ENCODE results near the gene SNX20. TPM values are rescaled to one million over a fixed set of nuclear protein-coding genes. Genes with fewer than 3 reads are reported as not detected.

Gene SNX20
- total RNA-seq, 1 donor from 2014 or later = not detected

GRCh38 chr16:50704245-50704644 lies 23.1 kb upstream of the SNX20 start:
- Histone ChIP-seq H3K27me3 (ENCODE audit: insufficient read depth, low read length) (no peaks in the 10 kb centered on the region), H2AFZ (ENCODE audit: low read depth, low read length) (no peak overlapping the region), H4K20me1 (ENCODE audit: insufficient read depth, low read length) (no peaks in the 10 kb centered on the region), H3K9ac (ENCODE audit: low read length) (no peak overlapping the region), H3K4me3 (ENCODE audit: insufficient read depth, low read depth, low read length) (no peak overlapping the region), H3K36me3 (ENCODE audit: insufficient read depth, low read length) (no peaks in the 10 kb centered on the region), H3K9me3 (ENCODE audit: insufficient read depth, low read depth, low read length) (peaks cover 7% of the 10 kb centered on the region), H3K4me1 (ENCODE audit: insufficient read depth, low read length) (no peaks in the 10 kb centered on the region), H3K79me2 (ENCODE audit: insufficient read depth, low read length) (no peaks in the 10 kb centered on the region), H3K27ac (ENCODE audit: low read depth, low read length) (no peak overlapping the region), H3K4me2 (ENCODE audit: low read length) (no peak overlapping the region)
- Mint-ChIP-seq H3K4me3 (ENCODE audit: unreplicated experiment) (no peak overlapping the region), H3K9me3 (ENCODE audit: unreplicated experiment) (peaks cover 21% of the 10 kb centered on the region), H3K4me1 (ENCODE audit: low read depth, unreplicated experiment) (peaks cover 6% of the 10 kb centered on the region), H3K27ac (ENCODE audit: unreplicated experiment) (no peak overlapping the region), H3K36me3 (ENCODE audit: low read depth, unreplicated experiment) (no peaks in the 10 kb centered on the region), H3K27me3 (ENCODE audit: low read depth, unreplicated experiment) (peaks cover 22% of the 10 kb centered on the region)
- TF ChIP-seq CTCF (IDR thresholded peaks at IDR 0.05; ENCODE audit: insufficient read depth, low read depth, low read length) (no peak), EZH2 (IDR thresholded peaks at IDR 0.05; ENCODE audit: insufficient read depth, low read length) (no peak)
- DNase-seq (ENCODE audit: low read depth) = no peak
- no peak for FAIRE-seq

DNA sequence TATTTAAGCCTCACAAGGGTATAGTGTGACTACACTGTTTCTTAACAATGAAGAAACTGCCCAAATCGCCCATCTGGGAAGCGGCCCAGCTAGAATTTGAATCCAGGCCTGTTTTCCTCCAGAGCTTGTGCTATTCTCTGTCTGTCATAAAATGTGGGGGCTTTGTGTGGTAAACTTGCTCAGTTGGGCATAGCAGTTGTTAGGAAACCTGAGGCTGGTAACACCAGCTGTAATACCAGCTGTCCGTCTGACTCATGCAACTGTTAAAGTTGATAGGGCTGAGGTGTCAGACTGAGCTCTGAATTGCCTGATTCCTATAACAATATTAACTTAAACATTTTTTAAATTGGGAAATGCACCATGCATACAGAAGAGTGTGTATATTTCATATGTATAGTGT lies 21.6 kb upstream of the SNX20 start:
- TF ChIP-seq CTCF (IDR thresholded peaks at IDR 0.05; ENCODE audit: insufficient read depth, low read depth, low read length) (no peak), EZH2 (IDR thresholded peaks at IDR 0.05; ENCODE audit: insufficient read depth, low read length) (no peak)
- DNase-seq (ENCODE audit: low read depth) (no peak), FAIRE-seq (no peak)
- Histone ChIP-seq H3K27ac (ENCODE audit: low read depth, low read length) (no peak overlapping the region), H3K9me3 (ENCODE audit: insufficient read depth, low read depth, low read length) (peaks cover 7% of the 10 kb centered on the region), H3K27me3 (ENCODE audit: insufficient read depth, low read length) (no peaks in the 10 kb centered on the region), H3K79me2 (ENCODE audit: insufficient read depth, low read length) (no peaks in the 10 kb centered on the region), H2AFZ (ENCODE audit: low read depth, low read length) (no peak overlapping the region), H4K20me1 (ENCODE audit: insufficient read depth, low read length) (no peaks in the 10 kb centered on the region), H3K4me3 (ENCODE audit: insufficient read depth, low read depth, low read length) (no peak overlapping the region), H3K36me3 (ENCODE audit: insufficient read depth, low read length) (no peaks in the 10 kb centered on the region), H3K4me1 (ENCODE audit: insufficient read depth, low read length) (no peaks in the 10 kb centered on the region), H3K9ac (ENCODE audit: low read length) (no peak overlapping the region), H3K4me2 (ENCODE audit: low read length) (no peak overlapping the region)
- Mint-ChIP-seq H3K9me3 (ENCODE audit: unreplicated experiment) (peaks cover 21% of the 10 kb centered on the region), H3K4me3 (ENCODE audit: unreplicated experiment) (no peak overlapping the region), H3K27me3 (ENCODE audit: low read depth, unreplicated experiment) (peaks cover 17% of the 10 kb centered on the region), H3K27ac (ENCODE audit: unreplicated experiment) (no peak overlapping the region), H3K36me3 (ENCODE audit: low read depth, unreplicated experiment) (no peaks in the 10 kb centered on the region), H3K4me1 (ENCODE audit: low read depth, unreplicated experiment) (peaks cover 9% of the 10 kb centered on the region)

- no peak for TF ChIP-seq CTCF (IDR thresholded peaks at IDR 0.05; ENCODE audit: insufficient read depth, low read depth, low read length)
- no peak for TF ChIP-seq EZH2 (IDR thresholded peaks at IDR 0.05; ENCODE audit: insufficient read depth, low read length)
- DNase-seq (ENCODE audit: low read depth) = peak; percentile 5
- Mint-ChIP-seq H3K27ac (ENCODE audit: unreplicated experiment) (no peak overlapping the region), H3K4me1 (ENCODE audit: low read depth, unreplicated experiment) (peaks cover 9% of the 10 kb centered on the region), H3K4me3 (ENCODE audit: unreplicated experiment) (no peak overlapping the region), H3K9me3 (ENCODE audit: unreplicated experiment) (peaks cover 14% of the 10 kb centered on the region), H3K36me3 (ENCODE audit: low read depth, unreplicated experiment) (no peaks in the 10 kb centered on the region), H3K27me3 (ENCODE audit: low read depth, unreplicated experiment) (peaks cover 15% of the 10 kb centered on the region)
- peaks cover under 1% of the 10 kb centered on the region for H3K27me3 ChIP-seq (ENCODE audit: insufficient read depth, low read length)
- H3K9me3 ChIP-seq (ENCODE audit: insufficient read depth, low read depth, low read length) = peaks cover 7% of the 10 kb centered on the region
- no peak overlapping the region for H3K4me2 ChIP-seq (ENCODE audit: low read length)
- H3K79me2 ChIP-seq (ENCODE audit: insufficient read depth, low read length) = no peaks in the 10 kb centered on the region
- no peak overlapping the region for H3K9ac ChIP-seq (ENCODE audit: low read length)
- H2AFZ ChIP-seq (ENCODE audit: low read depth, low read length) = no peak overlapping the region
- no peaks in the 10 kb centered on the region for H3K4me1 ChIP-seq (ENCODE audit: insufficient read depth, low read length)
- H3K4me3 ChIP-seq (ENCODE audit: insufficient read depth, low read depth, low read length) = no peak overlapping the region
- H4K20me1 ChIP-seq (ENCODE audit: insufficient read depth, low read length) = no peaks in the 10 kb centered on the region
- FAIRE-seq = no peak
- no peaks in the 10 kb centered on the region for H3K36me3 ChIP-seq (ENCODE audit: insufficient read depth, low read length)
- H3K27ac ChIP-seq (ENCODE audit: low read depth, low read length) = no peak overlapping the region
Measured at GRCh38 chr16:50699326-50700159, 18.4 kb upstream of the SNX20 start.

Measured in astrocyte (in vitro differentiated cells and primary cell).